Iris pigment epithelial cell (primary cell): Measurements from ENCODE around the gene WNT1.

Experiments used
- DNase-seq: peaks from one replicate; pipeline ENCODE4 v3.0.0-alpha.2; 2011; ENCODE audit warnings: low read depth

Gene WNT1

DNA sequence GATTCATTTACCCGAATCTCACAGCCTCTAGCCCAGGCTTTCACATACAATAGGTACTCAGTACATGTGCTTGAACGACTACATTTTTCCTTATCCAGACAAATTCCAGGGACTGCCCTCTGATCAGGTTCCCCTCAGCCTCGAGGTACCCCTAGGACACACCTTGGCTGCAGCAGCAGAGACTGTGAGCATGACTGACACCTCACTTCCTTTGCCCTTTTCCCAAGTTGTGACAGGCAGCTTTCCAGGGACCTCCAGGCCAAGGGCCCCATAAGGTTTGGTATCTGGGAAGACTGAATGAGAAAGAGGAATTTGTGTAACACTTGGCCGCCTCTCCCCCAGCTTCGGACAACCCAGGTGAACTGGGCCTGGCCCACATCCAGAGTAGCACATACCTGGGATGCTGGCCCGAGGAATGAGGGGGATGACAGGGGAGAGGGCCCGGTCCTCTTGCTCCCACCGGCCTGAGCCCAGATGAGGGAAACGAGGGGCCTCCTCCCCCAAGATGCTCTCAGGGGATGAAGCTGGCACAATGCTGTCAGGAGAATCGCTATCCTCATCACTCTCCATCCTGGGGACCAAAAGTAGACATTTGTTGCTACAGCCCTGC, 50.6 kb downstream of the WNT1 start:
- no peak for DNase-seq

DNA sequence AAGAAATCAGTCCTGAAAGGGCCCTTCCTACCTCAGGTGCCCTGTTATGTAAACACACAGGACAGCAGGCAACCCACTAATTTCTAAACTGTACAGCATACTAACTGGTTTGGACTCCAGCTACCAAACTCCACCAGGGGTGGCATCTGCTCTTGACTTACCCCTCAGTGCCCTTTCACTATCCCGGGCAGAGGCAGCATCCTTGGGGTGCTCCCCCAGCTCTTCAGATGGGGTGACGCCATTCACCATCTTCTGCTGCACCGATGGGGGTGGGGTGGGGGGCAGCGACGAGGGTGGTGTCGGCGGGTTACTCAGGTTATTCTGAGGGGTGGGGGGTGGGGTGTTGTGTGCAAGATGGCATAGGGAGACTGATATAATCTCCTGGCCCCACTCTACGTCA, 52.0 kb downstream of the WNT1 start:
- DNase-seq, result no peak

DNA sequence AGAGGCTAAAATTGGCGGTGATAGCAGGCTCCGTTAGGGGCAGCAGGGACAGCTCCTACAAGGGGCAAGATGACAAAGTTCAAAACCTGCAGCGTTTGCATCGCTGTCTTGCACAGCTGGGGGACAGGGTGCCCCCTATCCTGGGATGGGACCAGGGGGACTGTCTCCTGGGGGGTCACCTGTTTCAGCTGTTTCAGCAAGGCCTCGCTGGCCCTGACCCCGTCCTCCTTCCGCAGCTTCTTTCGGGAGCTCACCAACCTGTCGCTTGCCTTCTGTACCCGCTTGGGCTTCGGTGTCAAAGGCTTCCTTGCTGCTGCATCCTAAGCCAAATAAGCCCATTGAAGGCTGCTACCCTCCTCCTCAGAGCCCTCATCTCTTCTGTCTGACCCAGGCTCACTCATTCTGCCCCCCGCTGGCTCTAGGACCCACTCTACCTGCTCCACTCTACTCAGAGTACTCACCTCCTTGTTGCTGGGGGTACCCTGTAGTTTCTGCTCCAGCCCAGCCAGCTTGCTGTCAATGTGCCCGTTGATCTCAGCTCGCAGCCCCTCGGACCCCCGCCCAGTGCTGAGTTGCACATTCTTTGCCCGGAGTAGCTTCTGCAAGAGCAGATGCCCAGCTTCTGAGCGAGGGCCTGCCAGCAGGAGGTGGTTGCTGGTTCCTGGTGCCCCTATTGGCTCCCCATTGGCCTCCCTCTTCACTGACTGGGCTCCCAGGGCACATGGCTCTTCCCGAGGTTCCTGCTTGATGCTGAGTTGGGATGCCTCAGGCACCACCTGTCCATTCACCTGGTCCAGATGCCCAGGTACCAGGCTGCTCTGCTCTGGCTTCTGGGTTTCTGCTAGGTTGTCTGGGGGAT, 52.8 kb downstream of the WNT1 start:
- DNase-seq, result no peak

DNA sequence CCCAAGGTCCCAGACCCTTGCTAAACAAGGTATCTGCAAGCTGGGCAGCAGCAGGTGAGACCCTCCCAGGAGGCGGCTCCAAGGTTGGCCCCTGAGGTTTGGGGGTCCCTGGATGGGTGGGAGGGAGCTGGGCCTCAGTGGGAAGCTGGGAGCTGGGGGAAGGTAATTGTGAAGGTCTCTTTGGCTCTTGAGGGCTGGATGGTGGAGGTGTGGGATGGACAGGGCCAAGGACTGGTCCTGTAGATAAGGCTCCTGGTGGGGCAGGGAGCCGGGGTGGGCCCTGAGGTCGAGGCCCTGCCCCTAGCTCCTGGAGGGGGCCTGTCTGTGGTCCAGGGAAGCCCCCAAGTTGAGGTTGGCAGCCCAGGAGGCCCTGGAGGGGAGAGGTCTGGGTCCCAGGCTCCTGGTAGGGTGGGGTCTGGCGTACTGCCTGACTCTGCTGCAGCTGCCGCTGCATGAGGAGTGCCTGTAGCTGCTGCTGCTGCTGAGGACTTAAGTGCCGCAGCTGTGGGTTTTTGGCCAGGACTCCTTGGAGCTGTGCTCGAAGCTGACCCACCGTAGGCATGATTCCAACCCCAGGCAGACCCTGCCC, 53.5 kb downstream of the WNT1 start:
- no peak for DNase-seq
